ENCODE measurements around the gene SHISA2. TPM values are rescaled to one million over a fixed set of nuclear protein-coding genes. Genes with fewer than 3 reads are reported as not detected.

Gene SHISA2
- total RNA-seq, 1 donor from 2014 or later = not detected

GRCh38 chr13:26062853-26063444, 11.1 kb upstream of the SHISA2 start:
- Histone ChIP-seq H3K36me3 (no peaks in the 10 kb centered on the region), H3K4me1 (no peaks in the 10 kb centered on the region), H3K4me3 (no peak overlapping the region), H3K9me3 (no peaks in the 10 kb centered on the region), H3K27ac (no peak overlapping the region), H3K27me3 (no peaks in the 10 kb centered on the region)
- intact Hi-C loops (cut with DNase I) = loop anchor here (10.0 kb wide), 1 partner anchor 488 kb away; no protein-coding TSS in a partner anchor
- no peak for TF ChIP-seq POLR2A (IDR thresholded peaks at IDR 0.05)
- peak in 1 of 3 experiments; percentile 35 for TF ChIP-seq CTCF (IDR thresholded peaks at IDR 0.05)
- DNase-seq (ENCODE audit: extremely low spot score in 2 of 2) = no peak

GRCh38 chr13:26061947-26062346, 10.1 kb upstream of the SHISA2 start:
- Histone ChIP-seq H3K9me3 (no peaks in the 10 kb centered on the region), H3K36me3 (no peaks in the 10 kb centered on the region), H3K4me1 (no peaks in the 10 kb centered on the region), H3K27me3 (no peaks in the 10 kb centered on the region), H3K4me3 (no peak overlapping the region), H3K27ac (no peak overlapping the region)
- TF ChIP-seq POLR2A (IDR thresholded peaks at IDR 0.05) (no peak), POLR2AphosphoS5 (IDR thresholded peaks at IDR 0.05; ENCODE audit: insufficient read depth in 1 of 2, low read depth in 1 of 2) (no peak), CTCF (IDR thresholded peaks at IDR 0.05) (no peak)
- intact Hi-C loops (cut with DNase I) = loop anchor here (10.0 kb wide), 1 partner anchor 487 kb away; no protein-coding TSS in a partner anchor
- no peak for DNase-seq (ENCODE audit: extremely low spot score in 2 of 2)

- Histone ChIP-seq H3K27me3 (no peaks in the 10 kb centered on the region), H3K4me3 (no peak overlapping the region), H3K27ac (no peak overlapping the region), H3K9me3 (no peaks in the 10 kb centered on the region), H3K36me3 (no peaks in the 10 kb centered on the region), H3K4me1 (no peaks in the 10 kb centered on the region)
- DNase-seq (ENCODE audit: extremely low spot score in 2 of 2) = no peak
- no peak for TF ChIP-seq POLR2A (IDR thresholded peaks at IDR 0.05)
- TF ChIP-seq POLR2AphosphoS5 (IDR thresholded peaks at IDR 0.05; ENCODE audit: insufficient read depth in 1 of 2, low read depth in 1 of 2) = no peak
- no peak for TF ChIP-seq CTCF (IDR thresholded peaks at IDR 0.05)
- intact Hi-C loops (cut with DNase I) = loop anchor here (10.0 kb wide), 1 partner anchor 486 kb away; no protein-coding TSS in a partner anchor
Observed at GRCh38 chr13:26061256-26061655, 9.4 kb upstream of the SHISA2 start.

GRCh38 chr13:26060357-26060756, 8.5 kb upstream of the SHISA2 start:
- TF ChIP-seq POLR2A (IDR thresholded peaks at IDR 0.05) (no peak), CTCF (IDR thresholded peaks at IDR 0.05) (no peak), POLR2AphosphoS5 (IDR thresholded peaks at IDR 0.05; ENCODE audit: insufficient read depth in 1 of 2, low read depth in 1 of 2) (no peak)
- DNase-seq (ENCODE audit: extremely low spot score in 2 of 2) = no peak
- Histone ChIP-seq H3K4me1 (no peaks in the 10 kb centered on the region), H3K27ac (no peak overlapping the region), H3K36me3 (no peaks in the 10 kb centered on the region), H3K4me3 (no peak overlapping the region), H3K9me3 (no peaks in the 10 kb centered on the region), H3K27me3 (no peaks in the 10 kb centered on the region)
- intact Hi-C loops (cut with DNase I) = loop anchor here (10.0 kb wide), 1 partner anchor 486 kb away; no protein-coding TSS in a partner anchor

GRCh38 chr13:26058704-26059103, 6.9 kb upstream of the SHISA2 start:
- Histone ChIP-seq H3K27ac (no peak overlapping the region), H3K9me3 (no peaks in the 10 kb centered on the region), H3K27me3 (no peaks in the 10 kb centered on the region), H3K4me3 (no peak overlapping the region), H3K4me1 (no peaks in the 10 kb centered on the region), H3K36me3 (no peaks in the 10 kb centered on the region)
- intact Hi-C loops (cut with DNase I) = no loop called here
- DNase-seq (ENCODE audit: extremely low spot score in 2 of 2) = peak in 1 of 2 donors; percentile 31
- TF ChIP-seq CTCF (IDR thresholded peaks at IDR 0.05) (no peak), POLR2AphosphoS5 (IDR thresholded peaks at IDR 0.05; ENCODE audit: insufficient read depth in 1 of 2, low read depth in 1 of 2) (no peak), POLR2A (IDR thresholded peaks at IDR 0.05) (no peak)

Measured in vagina (tissue), 2 donors.